AG09309 (cell line): ENCODE results near the gene ECEL1.
"Not testable (repeated sequence)": the region's sequence is repeated elsewhere in the genome, so short reads cannot be mapped to it uniquely, and the experiment has no call there.

Experiments
- DNase-seq: peaks from one replicate; pipeline ENCODE4 v3.0.0-alpha.2; 2010; ENCODE audit warnings: low read depth
- H3K4me3 ChIP-seq: 2 replicates; pipeline ENCODE4 v1.5.1; 2011; ENCODE audit warnings: mild to moderate bottlenecking, low read depth, low read length, moderate library complexity; ENCODE audit not compliant: control insufficient read depth
- TF ChIP-seq, protein P1 (sequence below): IDR thresholded peaks from 2 replicates; pipeline ENCODE4 v1.5.1; 2011; ENCODE audit warnings: mild to moderate bottlenecking, low read depth, low read length, inconsistent platforms; ENCODE audit not compliant: insufficient read depth, control insufficient read depth; ENCODE audit errors: missing control alignments

The ECEL1 gene

DNA sequence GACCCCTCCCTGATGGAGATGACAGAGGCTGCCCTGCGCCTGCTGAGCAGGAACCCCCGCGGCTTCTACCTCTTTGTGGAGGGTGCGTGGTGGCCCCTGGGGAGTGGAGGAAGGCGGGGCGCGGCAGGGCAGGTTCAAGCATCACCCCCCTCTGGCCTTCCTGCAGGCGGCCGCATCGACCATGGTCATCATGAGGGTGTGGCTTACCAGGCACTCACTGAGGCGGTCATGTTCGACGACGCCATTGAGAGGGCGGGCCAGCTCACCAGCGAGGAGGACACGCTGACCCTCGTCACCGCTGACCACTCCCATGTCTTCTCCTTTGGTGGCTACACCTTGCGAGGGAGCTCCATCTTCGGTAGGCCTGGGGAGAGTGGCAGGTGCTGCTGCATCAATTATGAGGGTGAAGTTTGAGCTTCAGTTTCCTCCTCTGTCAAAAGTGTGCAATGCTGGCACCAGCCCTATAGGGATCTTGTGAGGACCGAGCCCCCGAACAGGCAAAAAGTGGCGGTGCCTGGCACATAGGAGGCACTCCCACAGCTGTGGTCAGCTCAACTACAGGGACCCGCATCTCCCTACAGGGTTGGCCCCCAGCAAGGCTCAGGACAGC is 29.5 kb downstream of the ECEL1 start:
- TF ChIP-seq, protein P1, sequence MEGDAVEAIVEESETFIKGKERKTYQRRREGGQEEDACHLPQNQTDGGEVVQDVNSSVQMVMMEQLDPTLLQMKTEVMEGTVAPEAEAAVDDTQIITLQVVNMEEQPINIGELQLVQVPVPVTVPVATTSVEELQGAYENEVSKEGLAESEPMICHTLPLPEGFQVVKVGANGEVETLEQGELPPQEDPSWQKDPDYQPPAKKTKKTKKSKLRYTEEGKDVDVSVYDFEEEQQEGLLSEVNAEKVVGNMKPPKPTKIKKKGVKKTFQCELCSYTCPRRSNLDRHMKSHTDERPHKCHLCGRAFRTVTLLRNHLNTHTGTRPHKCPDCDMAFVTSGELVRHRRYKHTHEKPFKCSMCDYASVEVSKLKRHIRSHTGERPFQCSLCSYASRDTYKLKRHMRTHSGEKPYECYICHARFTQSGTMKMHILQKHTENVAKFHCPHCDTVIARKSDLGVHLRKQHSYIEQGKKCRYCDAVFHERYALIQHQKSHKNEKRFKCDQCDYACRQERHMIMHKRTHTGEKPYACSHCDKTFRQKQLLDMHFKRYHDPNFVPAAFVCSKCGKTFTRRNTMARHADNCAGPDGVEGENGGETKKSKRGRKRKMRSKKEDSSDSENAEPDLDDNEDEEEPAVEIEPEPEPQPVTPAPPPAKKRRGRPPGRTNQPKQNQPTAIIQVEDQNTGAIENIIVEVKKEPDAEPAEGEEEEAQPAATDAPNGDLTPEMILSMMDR = no peak
- DNase-seq = no peak

GRCh38 chr2:232457121-232458011 is 30.3 kb downstream of the ECEL1 start:
- H3K4me3 ChIP-seq = no peak overlapping the region
- DNase-seq = no peak
- TF ChIP-seq, protein P1 = no peak

More for the DNA sequence above, 29.5 kb downstream of the ECEL1 start:
- H3K4me3 ChIP-seq = no peak overlapping the region

- DNase-seq = no peak
- TF ChIP-seq, protein P1 = no peak
- no peak overlapping the region for H3K4me3 ChIP-seq
These were observed 31.1 kb downstream of the ECEL1 start for GRCh38 chr2:232456296-232457120.

GRCh38 chr2:232455426-232456255 is 32.0 kb downstream of the ECEL1 start, which contains the start of gene ALPI:
ALPI (plus strand) TSS chr2:232456153; CDS start chr2:232456200, 47 bp downstream.
- H3K4me3 ChIP-seq = no peak within 1 kb of the TSS
- DNase-seq = no peak
- TF ChIP-seq, protein P1 = no peak

GRCh38 chr2:232454630-232455029 is 33.0 kb downstream of the ECEL1 start:
- no peak for DNase-seq
- no peak overlapping the region for H3K4me3 ChIP-seq
- TF ChIP-seq, protein P1 = no peak

DNA sequence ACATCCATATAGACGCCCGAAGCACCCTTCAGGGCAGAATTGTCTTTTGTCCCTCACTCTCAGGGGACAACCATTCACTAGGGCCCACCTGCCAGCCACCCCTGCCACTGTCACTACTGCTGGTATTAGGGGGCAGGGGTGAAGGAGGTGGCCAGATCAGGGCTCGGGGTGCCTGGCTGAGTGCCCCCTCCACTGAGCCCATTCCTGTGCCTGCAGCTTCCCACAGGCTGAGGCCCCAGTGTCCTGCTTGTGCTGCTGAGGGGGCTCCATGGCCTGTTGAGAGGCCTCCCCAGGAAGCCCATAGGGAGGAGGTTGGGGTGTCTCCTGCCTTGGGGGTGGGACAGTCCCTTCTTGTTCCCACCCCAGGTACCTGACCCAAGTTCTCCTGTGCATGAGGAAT is 36.0 kb downstream of the ECEL1 start:
- DNase-seq = not testable (repeated sequence)

More for the DNA sequence above, 36.0 kb downstream of the ECEL1 start:
- not testable (repeated sequence) for H3K4me3 ChIP-seq
